ENCODE data around the gene RRP1.

DNA sequence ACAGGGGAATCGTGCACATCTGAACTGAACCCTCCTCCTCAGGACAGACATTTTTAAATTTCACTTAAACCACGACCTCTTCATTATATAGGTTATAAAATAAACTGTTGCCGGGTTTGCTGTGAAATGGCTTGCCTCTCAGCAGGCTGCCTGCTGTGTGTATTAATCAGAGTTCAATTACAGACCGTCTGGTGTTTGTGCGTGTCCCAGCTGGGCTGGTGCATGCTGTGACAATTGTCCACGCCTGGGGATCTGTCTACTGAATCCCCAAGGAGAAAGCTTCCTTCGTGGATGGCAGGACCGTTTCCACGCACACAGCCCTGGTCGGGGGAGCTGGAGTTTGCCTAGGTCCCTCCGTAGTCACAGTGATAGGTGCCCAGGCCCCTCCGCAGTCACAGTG is 62.2 kb downstream of the RRP1 start:
- TF ChIP-seq, protein P1, sequence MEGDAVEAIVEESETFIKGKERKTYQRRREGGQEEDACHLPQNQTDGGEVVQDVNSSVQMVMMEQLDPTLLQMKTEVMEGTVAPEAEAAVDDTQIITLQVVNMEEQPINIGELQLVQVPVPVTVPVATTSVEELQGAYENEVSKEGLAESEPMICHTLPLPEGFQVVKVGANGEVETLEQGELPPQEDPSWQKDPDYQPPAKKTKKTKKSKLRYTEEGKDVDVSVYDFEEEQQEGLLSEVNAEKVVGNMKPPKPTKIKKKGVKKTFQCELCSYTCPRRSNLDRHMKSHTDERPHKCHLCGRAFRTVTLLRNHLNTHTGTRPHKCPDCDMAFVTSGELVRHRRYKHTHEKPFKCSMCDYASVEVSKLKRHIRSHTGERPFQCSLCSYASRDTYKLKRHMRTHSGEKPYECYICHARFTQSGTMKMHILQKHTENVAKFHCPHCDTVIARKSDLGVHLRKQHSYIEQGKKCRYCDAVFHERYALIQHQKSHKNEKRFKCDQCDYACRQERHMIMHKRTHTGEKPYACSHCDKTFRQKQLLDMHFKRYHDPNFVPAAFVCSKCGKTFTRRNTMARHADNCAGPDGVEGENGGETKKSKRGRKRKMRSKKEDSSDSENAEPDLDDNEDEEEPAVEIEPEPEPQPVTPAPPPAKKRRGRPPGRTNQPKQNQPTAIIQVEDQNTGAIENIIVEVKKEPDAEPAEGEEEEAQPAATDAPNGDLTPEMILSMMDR (conservative IDR thresholded peaks at IDR 0.05; ENCODE audit: low read depth, low read length): no peak
- TF ChIP-seq EZH2phosphoT487 (IDR thresholded peaks at IDR 0.05; ENCODE audit: borderline replicate concordance, low read length): no peak
